NB4 (cell line): ENCODE data around the gene NINJ1.

ENCODE experiments used
- CTCF ChIP-seq: IDR thresholded peaks from one replicate; pipeline ENCODE4 v1.5.1; 2012; ENCODE audit warnings: low read depth, low read length
- MYC ChIP-seq: IDR thresholded peaks from 2 replicates; pipeline ENCODE4 v1.6.1; 2011; ENCODE audit warnings: low read depth, low read length
- POLR2A ChIP-seq: IDR thresholded peaks from 2 replicates; pipeline ENCODE4 v1.6.1; 2011; ENCODE audit warnings: mild to moderate bottlenecking; ENCODE audit not compliant: insufficient read length; ENCODE audit errors: extremely low read depth

GRCh38 chr9:93105620-93106019 lies 28.4 kb downstream of the NINJ1 start:
- TF ChIP-seq CTCF: no peak
- no peak for TF ChIP-seq POLR2A
- no peak for TF ChIP-seq MYC
